HG02610 (cell line): Measurements from ENCODE around the gene CRYBB3.
"Not testable (repeated sequence)": the region's sequence is repeated elsewhere in the genome, so short reads cannot be mapped to it uniquely, and the experiment has no call there.

ENCODE experiments used
- ATAC-seq: cut with Tn5 transposase; IDR thresholded peaks from one replicate; pipeline ENCODE4 v1.9.1; 2021; ENCODE audit warnings: mild to moderate bottlenecking, moderate library complexity; ENCODE audit not compliant: unreplicated experiment

Gene CRYBB3

DNA sequence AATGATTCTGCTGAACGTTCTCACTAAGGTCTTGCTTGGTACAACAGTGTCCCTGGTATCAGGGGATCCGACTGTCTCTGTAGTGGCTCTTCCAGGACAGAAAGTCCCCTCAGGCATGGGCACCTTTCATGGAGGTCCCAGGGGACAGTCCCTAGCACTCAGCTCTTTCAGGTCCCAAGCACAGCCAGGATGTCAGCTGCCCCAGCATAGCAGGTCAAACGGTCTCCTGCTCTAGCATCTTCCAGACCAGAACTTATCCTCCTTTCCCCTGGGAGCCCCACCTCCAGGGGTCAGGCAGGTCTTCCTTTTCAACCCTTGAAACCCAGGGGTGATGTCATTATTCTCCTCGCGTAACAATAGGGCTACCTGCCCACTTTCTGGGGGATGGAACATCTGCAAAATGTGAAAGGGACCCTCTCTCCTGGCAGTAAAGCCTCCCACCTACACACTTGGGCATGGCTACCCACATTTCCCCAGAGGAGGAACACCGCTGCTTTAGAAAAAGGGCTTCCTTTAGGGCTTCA lies 24.7 kb upstream of the CRYBB3 start:
- ATAC-seq = no peak

DNA sequence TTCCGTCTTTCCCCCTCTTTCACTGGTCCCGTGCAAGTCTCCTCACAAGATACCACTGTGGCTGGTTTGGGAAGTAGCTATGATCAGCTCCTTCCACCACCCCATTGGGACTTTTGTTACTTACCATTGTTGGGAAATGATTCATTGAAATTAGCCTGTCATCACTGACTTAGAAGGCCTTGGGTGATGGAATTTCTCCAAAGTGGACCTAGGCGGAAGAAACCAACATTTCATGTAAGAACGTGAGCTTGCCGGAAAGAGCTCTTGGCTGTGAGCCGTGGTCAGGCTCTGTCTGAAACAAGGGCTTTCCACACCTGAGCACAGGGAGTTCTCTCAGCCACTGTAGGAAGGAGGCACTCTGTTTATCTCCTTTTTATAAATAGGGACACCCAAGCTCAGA lies 23.5 kb upstream of the CRYBB3 start:
- ATAC-seq = no peak

DNA sequence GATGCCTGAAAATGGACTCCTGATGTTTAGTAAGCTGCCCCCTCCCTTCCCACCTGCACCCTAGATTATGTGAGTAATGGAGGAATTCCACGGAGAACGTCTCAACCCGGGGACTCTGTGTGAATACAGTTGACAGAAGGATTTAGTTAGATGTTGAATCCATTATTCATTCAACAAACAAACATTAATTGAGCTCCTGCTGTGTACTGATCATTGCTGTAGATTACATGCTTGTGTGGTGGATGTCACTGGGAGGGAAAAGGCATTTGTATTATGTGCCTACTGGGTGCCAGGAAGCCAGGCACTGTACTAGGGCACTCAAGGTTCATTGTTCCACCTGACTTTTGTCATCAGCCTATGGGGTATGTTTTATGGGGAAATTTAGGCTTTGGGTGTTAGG lies 22.9 kb upstream of the CRYBB3 start:
- no peak for ATAC-seq

DNA sequence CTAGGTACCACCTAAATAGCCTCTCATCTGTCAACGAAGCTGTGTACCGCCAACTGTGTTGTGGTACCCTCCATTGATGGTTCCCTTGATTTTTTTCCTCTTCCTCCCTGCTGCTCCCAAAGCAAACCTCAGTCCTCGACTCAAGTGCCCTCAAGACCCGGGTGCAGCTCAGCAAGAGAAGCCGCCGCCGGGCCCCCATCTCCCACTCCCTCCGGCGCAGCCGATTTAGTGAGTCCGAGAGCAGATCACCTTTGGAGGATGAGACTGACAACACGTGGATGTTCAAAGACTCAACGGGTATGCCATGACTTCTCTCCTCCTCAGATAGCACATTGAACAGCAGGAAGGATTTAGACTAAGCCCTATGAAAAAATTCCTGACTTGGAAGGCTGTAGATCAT lies 22.4 kb upstream of the CRYBB3 start:
- no peak for ATAC-seq

DNA sequence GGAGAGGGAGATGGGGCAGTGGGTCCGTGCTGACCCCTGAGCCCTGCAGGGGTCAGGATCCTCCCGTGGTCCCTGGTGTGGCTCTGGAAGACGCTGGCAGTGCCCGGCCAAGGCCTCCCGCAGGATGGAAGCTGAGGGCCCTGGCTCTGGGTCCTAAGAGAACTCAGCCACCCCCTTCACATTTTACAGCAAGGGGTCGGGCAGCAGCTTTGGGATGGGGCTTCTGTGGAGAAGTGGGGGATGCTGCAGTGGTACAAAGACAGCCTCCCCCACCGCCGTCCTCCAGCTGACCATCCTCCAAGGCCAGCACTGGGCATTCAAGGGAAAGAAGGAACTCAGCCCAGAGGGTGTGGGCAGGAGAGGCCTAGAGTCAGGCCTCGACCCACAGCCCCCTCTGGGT lies 21.8 kb upstream of the CRYBB3 start:
- ATAC-seq = no peak

DNA sequence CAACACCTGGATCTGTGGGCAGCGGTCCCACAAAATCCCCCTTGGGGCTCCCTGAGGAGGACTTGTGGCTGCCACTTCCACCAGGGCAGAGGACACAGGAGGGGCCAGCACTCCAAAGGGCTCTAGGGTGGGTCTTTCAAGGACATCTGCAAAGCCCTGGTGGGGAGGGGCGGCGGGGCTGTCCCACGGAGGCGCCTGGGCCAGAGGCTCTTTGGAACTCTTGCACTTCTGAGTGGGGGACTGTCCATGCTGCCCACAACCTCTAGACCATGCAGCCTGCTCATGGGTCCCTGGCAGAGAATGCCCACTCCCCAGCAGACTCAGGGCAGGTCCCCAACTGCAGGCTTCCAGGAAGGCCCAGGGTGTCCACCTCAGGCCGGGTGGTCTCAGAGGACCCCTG lies 21.3 kb upstream of the CRYBB3 start:
- not testable (repeated sequence) for ATAC-seq

DNA sequence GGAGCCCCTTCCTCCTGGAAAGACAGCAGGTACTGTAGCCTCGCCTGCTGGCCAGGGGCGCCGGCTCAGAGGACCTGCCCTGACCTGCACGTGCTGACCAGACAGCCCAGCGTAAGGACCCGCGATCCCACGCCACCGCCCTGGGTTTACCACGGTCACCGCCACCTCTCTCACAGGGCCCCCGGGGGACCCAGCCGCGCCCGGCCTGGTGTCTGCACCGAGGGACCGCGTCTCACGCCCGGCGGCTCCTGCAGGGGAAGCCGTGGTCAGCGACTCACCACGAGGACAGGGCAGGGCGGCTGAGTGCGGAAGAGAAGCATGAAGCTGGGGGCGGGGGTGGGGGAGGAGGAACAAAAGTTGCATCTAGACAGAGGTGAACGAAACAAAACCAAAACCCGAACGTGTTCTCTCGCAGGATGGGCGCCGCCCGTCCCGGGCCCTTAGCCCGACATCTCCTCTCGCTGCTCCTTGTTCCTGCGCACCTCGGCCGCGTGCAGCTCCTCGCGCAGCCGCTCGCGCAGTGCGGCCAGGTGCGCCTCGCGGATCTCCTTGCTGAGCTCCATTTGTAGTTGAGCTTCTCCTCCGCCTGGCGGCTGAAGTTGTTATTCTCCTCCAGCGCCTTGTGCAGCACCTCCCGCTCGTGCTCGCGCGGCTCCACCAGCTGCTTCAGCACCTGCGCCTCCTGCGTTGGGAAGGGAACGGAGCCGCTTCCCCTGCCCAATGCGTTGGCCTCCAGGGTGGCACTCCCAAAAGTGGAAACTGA lies 20.6 kb upstream of the CRYBB3 start:
- ATAC-seq = not testable (repeated sequence)

DNA sequence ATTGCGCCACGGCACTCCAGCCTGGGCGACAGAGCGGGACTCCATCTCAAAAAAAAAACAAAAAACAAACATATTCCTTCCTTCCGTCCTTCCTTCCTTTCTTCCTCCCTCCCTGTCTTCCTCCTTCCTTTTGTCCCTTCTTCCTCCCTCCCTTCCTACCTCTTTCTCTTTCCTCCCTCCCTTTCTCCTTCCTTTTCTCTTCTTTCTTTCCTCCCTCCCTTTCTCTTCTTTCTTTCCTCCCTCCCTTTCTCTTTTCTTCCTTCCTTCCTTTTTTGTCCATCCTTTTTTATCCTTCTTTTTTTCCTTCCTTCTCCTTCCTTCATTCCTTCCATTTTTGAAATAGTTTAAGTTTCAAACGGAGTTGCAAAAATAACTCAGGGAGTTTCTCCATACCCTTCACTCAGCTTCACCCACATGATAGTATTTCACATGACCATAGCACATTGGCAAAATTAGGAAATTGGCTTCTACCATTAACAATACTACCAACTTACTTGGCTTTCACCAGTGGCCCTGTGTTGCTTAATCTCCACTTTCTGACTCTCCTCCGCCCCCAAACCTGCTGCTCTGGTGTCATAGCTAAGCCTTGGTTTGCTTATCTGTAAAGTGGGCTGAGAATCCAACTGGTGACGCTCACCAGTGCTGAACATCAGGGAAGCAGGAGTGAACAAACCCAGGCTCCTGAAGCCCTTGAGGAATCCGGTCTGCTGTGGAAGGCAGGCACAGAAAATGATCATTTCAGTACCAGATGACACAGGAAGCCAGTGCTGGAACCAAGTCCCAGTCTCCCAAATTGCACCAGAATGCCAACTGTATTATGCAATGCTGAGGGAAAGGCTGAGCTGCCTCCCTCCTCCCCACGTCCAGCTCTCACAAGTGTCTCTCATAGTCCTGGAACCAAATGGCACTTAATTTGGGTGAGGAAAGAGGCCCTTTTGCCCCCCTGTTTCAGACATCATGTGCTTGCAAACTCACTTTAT lies 17.2 kb upstream of the CRYBB3 start:
- no peak for ATAC-seq

DNA sequence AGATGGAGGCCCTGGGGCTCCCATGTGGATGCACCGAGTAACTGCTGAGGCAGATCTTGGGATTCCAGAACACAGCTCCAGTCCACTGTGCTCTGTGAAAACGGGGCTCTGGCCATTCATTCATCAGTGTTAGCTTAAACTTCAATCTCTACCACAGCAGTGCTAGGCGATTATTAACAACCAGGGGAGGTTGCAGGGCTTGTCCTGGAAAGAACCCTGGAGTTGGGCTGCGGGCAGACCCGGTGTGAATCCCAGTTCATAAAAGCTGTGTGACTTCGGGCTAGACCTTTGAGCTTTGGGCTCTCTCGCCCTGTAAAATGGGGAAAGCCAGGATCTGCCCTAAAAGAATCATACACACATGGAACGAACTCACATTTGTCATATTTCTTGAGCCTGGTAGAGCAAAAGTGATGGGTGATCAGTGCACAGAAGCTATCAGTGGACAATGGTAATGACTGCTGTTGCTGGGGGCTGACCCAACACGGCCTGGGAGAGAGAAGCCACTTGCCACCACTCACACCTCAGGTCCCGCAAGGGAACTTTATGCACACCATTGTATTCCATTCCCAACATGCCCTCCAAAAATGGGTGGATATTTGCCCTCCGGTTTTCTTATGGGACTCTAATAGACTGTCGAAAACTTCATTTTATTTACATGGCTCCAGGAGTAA lies 15.6 kb upstream of the CRYBB3 start:
- ATAC-seq = no peak

DNA sequence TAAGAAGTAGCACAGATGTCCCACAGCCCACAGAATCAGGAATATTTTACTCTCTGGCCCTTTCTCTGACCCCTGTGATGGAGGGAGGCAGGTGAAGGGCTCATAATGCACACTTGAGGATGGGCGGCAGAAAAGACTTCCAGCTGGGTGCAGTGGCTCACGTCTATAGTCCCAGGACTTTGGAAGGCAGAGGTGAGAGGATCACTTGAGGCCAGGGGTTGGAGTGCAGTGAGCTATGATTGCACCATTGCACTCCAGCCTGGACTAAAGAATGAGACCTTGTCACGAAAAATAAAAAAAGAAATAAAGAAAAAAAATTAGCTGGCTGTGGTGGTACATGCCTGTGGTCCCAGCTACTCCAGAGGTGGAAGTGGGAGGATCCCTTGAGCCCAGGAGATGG lies 13.5 kb upstream of the CRYBB3 start:
- no peak for ATAC-seq

DNA sequence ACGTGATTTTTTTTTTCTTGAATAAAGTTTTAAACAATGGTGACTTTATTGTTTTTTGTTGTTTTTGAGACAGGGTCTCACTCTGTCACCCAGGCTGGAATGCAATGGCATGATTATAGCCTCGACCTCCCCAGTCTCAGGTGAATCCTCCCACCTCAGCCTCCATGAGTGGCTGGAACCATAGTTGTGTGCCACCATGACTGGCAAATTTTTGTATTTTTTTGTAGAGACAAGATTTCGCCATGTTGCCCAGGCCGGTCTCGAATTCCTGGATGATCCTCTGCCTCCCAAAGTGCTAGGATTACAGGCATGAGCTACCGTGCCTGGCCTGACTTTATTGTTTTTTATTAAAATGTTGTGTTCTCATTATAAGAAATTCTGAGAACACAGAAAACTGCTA lies 12.2 kb upstream of the CRYBB3 start:
- no peak for ATAC-seq

DNA sequence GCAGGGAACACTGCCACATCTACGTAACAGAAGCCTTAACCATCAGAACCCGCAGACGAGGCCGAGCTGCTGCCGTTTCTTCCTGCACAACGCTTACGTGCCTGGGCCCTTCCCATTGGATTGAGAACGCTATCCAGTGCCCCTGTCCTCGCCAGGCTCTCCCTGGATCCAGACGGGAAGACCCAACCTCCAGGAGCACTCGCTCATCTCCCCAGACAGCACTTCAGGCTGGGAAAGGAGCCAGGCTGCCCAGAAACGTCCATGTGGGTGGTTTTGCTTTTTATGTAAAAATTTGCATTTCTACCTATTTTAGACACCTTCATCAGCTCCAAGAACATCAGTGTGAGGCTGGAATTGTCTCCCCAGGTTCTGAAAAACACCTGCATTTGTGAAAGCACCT lies 7.3 kb upstream of the CRYBB3 start:
- ATAC-seq = no peak

DNA sequence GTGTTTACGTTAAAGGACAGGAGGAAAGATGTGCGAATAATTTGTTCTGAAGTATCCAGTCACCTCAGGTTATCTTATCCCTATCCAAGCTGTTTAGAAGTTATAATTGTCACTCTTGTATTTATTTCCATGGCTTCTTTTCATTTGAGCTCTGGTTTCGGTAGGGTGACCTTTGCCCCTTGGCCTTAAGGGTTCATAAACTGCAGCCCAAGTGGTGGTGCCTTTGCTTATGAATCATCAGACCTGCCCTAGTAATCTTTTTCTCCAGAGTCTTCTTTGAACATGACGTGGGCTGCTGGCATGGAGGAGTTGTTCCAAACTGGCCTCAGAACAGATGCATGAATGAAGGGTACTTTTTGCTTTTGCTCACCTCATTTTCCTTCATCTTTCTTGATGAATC lies 6.5 kb upstream of the CRYBB3 start:
- ATAC-seq = no peak

DNA sequence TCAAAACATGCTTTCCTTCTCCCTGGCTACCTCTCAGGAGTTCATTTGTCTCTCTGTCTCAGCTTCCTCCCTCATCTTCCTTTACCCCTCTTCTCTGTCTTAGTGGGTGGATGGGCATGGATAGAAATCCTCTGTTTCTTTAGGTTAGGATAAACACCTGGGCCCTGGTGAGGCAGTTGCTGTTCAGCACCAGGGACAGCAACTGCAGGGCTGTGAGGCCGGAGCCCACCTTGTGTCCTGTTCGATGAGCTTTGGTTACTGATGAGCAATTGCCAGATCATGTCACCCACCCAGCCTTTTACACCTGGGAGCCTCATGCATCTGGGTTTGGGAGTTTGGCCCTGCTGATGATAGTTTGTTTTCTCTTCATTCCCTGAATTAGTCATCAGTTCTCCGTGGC lies 6.1 kb upstream of the CRYBB3 start:
- no peak for ATAC-seq

DNA sequence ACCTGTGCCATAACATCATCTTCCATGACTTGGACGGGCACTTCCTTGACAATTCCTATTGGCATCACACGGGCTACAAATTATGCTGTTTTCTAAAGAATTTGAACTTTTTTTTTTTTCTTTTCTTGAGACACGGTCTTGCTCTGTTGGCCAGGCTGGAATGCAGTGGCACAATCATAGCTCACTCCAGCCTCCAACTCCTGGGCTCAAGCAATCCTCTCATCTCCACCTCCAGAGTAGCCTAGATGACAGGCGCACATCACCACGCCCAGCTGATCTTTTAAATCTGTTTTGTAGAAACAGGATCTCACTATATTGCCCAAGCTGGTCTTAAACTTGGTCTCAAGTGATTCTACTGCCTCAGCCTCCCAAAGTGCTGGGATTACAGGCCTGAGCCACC lies 3.3 kb upstream of the CRYBB3 start:
- ATAC-seq = no peak

DNA sequence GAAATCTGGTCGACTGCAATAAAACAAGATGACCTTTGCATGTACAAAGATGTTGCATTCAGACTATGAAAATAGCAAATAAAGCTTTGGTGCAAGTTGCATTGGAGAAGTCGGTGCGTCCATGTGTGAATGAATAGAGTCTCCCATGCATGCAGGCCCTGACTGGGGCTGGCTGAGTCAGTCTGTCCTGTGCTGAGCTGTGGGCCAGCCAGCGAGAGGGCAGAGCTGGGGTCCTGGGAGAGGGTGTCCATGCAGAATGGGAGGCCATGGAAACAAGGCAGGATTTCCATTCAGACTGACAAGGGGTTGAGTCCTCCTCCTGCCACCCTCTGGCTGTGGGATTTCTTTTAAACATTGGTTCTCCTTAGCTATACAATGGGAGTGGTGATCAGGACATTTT lies 2.3 kb upstream of the CRYBB3 start:
- ATAC-seq = no peak

DNA sequence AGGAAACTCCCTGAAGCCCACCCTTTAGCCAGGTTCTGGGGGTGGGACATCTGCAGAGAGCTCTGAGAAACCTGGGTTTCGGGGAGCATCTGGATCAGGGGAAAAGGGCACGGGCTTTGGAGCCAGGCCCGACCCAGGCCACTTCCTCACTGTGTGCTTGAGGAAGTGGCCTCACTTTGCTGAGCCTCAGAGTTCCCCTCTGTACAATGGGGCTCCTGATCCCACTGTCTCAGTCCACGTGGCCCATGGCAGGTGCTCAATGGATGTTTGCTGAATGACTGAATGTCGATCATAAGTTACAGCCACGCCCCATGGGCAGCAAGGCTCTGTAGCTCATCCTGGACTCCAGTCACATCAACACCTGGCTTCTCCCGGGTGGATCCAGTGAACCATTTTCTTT lies 1.3 kb downstream of the CRYBB3 start:
- no peak for ATAC-seq

DNA sequence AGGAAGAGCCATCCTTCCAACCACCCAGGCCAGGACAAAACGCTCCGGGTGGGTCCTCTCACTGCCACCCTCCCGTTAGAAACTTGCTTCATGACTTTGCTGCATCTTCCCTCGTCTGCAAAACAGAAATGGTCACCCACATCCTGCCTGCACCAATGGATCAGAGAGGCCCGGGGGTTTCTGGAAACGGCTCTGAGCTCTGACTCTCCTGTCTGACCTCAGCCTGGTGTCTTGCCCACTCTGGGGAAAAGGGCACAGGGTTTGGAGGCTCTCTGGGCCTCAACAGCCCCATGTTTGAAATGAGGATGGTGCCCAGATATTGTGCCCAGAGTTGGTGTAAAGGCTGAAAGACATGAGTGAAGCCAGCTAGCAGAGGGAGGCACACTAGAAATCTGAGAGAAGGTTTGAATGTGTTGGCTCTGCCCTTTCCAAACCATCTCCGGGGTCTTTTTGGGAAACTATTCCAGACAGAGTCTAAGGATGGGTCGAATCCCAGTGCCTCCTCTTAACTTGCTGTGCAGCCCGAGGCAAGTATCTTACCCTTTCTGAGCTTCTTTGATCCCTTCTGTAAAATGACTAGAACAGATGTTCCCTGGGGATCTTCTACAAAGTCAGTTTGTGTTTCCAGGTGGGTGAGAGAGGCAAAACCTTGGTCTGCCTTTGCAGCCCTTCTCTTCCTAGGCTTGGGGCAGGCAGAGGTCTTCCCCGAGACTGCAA lies 2.1 kb downstream of the CRYBB3 start:
- no peak for ATAC-seq

DNA sequence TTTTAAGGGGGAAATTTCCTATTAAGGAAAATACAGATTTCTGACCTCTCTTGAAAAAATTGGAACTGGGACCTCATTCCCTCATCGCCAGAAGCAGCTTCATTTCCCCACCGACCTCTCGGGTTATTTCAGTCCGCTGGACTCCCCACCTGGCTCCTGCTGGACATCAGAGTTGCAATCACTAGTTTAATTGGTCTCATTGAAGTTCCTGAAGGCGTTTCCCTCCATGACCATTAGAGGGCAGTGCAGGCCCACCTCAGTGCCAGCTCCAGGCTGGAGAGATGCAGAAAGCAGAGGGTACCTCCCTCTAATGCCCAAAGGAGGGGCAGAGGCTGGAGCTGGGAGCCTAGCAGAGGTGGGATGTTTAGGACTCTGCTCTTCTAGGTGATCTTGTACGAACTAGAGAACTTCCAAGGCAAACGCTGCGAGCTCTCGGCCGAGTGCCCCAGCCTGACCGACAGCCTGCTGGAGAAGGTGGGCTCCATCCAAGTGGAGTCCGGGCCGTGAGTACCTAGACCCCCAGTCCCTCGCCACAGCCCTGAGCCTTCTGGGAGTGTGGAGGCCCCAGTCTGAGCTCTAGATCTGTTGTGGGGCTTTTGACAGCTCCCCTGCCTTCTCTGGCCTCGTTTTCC lies 2.7 kb downstream of the CRYBB3 start:
- ATAC-seq = no peak

DNA sequence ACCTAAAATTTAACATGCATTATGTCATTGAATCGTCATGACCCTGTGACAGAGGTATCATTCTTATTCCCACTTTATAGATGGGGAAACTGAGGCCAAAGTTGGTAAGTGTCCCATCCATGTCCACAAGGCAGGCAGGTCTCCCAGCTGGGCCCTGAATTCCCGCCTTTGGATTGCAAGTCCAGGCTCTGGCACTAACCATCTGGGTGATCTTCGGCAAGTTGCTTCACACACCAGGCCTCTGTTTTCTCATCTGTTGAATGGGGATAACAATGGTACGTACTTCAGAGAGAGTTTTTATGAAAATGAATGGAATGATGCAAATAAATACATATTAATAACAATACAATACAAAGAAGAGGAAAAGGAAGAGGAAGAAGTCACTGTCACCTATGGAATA lies 3.4 kb downstream of the CRYBB3 start:
- ATAC-seq = no peak
